HL-60 (cell line): ENCODE results near the gene PCDHGB6.

Experiments
- DNase-seq, 2 experiments: peaks; one replicate each; pipeline ENCODE4 v3.0.0-alpha.2; 2010 to 2020; ENCODE audit warnings: low read depth in 1 of 2, low spot score in 1 of 2
- H3K27ac ChIP-seq: fragments of 250-450 bp; sonication (Bioruptor Pico); replicated peaks from 2 replicates; pipeline ENCODE4 v1.5.1; 2020; ENCODE audit warnings: mild to moderate bottlenecking, moderate library complexity
- H3K27me3 ChIP-seq: fragments of 250-450 bp; sonication (Bioruptor Pico); 2 replicates; pipeline ENCODE4 v1.5.1; 2021; ENCODE audit warnings: mild to moderate bottlenecking, moderate library complexity; ENCODE audit not compliant: insufficient read depth, poor library complexity, severe bottlenecking
- H3K4me3 ChIP-seq: replicated peaks from 2 replicates; pipeline ENCODE4 v1.5.1; 2011; ENCODE audit warnings: mild to moderate bottlenecking, control low read depth, low read length; ENCODE audit not compliant: insufficient read depth
- GABPA ChIP-seq: IDR thresholded peaks from 2 replicates; pipeline ENCODE4 v1.6.1; 2012; ENCODE audit warnings: low read depth
- POLR2AphosphoS5 ChIP-seq: IDR thresholded peaks from 2 replicates; pipeline ENCODE4 v1.6.1; 2012; ENCODE audit warnings: low read depth
- SPI1 ChIP-seq: IDR thresholded peaks from 2 replicates; pipeline ENCODE4 v1.6.1; 2012; ENCODE audit warnings: low read depth, mild to moderate bottlenecking, borderline replicate concordance
- TF ChIP-seq, protein P1 (sequence below): IDR thresholded peaks from 2 replicates; pipeline ENCODE4 v1.6.1; 2012; ENCODE audit warnings: low read depth; ENCODE audit not compliant: insufficient replicate concordance
- TF ChIP-seq, protein P2 (sequence below): IDR thresholded peaks from one replicate; pipeline ENCODE4 v1.5.1; 2011; ENCODE audit warnings: low read length, control low read depth, inconsistent platforms; ENCODE audit not compliant: insufficient read depth

The PCDHGB6 gene

DNA sequence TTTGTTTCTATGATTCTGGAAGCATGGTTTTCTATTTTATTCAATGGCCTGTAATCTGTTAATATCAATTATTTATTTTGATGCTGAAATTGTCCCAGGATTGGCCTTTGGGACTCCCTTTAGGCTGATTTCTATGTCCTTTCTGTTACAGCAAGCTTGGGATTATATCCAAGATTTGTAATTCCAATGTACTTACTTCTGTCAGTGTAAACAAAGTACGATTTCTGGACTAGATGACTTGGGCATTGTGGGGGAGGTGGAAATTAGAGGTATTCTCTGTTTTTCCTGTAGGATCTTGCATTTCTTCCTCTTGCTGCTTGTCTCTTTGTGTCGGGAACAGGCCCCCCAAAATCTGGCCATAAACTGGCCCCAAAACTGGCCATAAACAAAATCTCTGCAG, 26.2 kb downstream of the PCDHGB6 start:
- Histone ChIP-seq H3K4me3 (no peak overlapping the region), H3K27ac (no peak overlapping the region), H3K27me3 (no peaks in the 10 kb centered on the region)
- TF ChIP-seq GABPA = no peak
- TF ChIP-seq, protein P1, sequence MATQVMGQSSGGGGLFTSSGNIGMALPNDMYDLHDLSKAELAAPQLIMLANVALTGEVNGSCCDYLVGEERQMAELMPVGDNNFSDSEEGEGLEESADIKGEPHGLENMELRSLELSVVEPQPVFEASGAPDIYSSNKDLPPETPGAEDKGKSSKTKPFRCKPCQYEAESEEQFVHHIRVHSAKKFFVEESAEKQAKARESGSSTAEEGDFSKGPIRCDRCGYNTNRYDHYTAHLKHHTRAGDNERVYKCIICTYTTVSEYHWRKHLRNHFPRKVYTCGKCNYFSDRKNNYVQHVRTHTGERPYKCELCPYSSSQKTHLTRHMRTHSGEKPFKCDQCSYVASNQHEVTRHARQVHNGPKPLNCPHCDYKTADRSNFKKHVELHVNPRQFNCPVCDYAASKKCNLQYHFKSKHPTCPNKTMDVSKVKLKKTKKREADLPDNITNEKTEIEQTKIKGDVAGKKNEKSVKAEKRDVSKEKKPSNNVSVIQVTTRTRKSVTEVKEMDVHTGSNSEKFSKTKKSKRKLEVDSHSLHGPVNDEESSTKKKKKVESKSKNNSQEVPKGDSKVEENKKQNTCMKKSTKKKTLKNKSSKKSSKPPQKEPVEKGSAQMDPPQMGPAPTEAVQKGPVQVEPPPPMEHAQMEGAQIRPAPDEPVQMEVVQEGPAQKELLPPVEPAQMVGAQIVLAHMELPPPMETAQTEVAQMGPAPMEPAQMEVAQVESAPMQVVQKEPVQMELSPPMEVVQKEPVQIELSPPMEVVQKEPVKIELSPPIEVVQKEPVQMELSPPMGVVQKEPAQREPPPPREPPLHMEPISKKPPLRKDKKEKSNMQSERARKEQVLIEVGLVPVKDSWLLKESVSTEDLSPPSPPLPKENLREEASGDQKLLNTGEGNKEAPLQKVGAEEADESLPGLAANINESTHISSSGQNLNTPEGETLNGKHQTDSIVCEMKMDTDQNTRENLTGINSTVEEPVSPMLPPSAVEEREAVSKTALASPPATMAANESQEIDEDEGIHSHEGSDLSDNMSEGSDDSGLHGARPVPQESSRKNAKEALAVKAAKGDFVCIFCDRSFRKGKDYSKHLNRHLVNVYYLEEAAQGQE = no peak
- TF ChIP-seq, protein P2, sequence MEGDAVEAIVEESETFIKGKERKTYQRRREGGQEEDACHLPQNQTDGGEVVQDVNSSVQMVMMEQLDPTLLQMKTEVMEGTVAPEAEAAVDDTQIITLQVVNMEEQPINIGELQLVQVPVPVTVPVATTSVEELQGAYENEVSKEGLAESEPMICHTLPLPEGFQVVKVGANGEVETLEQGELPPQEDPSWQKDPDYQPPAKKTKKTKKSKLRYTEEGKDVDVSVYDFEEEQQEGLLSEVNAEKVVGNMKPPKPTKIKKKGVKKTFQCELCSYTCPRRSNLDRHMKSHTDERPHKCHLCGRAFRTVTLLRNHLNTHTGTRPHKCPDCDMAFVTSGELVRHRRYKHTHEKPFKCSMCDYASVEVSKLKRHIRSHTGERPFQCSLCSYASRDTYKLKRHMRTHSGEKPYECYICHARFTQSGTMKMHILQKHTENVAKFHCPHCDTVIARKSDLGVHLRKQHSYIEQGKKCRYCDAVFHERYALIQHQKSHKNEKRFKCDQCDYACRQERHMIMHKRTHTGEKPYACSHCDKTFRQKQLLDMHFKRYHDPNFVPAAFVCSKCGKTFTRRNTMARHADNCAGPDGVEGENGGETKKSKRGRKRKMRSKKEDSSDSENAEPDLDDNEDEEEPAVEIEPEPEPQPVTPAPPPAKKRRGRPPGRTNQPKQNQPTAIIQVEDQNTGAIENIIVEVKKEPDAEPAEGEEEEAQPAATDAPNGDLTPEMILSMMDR = no peak
- DNase-seq = no peak

DNA sequence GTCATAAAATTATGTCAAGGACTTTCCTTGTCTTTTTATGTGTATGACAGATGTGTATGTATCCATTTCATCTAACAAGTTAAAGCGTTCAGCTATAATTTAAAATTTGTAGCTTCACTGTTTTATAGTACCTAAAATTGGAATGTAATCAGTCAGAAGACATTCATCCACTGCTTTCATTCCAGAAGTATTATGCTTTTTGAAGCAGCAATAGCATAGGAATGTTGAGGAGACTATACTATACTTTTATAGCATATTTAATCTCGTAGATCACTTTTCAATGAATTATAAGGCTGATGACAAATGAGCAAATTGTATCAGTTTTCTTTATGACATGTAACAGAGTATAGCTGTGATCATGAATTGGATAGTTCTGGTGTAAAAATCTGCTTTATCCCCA, 29.4 kb downstream of the PCDHGB6 start:
- no peak for TF ChIP-seq POLR2AphosphoS5
- TF ChIP-seq, protein P2 = no peak
- TF ChIP-seq SPI1 = no peak
- no peak for TF ChIP-seq GABPA
- TF ChIP-seq, protein P1 = no peak
- Histone ChIP-seq H3K27me3 (no peaks in the 10 kb centered on the region), H3K4me3 (no peak overlapping the region), H3K27ac (no peak overlapping the region)
- no peak for DNase-seq

DNA sequence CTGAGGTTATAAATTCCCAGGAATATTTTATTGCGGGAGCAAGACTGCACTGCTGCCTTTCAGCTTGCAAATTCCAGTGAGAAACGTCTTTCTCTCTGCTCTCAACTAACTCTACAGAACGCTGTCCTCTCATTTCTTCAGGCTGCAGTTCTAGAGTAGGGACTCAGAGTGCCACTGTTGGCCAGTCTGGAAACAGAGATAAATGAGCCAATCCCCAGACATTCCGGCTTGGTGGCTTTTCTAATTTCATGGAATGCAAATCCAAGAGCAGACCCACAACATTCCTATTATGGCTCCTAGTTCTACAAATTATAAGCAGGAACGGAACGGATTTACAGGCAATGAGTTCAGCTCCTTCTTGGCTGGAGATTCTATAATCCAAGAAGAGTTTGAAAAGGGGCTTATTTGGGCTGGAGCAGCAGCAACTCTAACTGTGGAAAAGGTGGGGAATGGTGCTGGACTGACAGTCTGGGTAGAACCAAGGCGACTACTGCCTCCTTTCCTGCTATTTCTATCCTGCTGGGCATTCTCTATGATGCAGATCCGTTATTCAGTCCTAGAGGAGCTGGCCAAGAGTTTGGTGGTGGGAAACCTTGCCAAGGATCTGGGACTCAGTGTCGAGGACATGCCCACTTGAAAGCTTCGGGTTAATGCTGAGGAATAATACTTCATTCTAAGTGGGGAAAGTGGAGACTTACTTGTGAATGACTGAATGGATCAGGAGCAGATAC, 31.8 kb downstream of the PCDHGB6 start:
- Histone ChIP-seq H3K4me3 (no peak overlapping the region), H3K27ac (no peak overlapping the region), H3K27me3 (no peaks in the 10 kb centered on the region)
- no peak for DNase-seq
- TF ChIP-seq, protein P1 = no peak
- TF ChIP-seq, protein P2 = no peak
- TF ChIP-seq POLR2AphosphoS5 (no peak), SPI1 (no peak), GABPA (no peak)
